HCT116 (cell line): Measurements from ENCODE around the gene SLC6A6. TPM values are rescaled to one million over a fixed set of nuclear protein-coding genes. Genes with fewer than 3 reads are reported as not detected.

ENCODE experiments used
- ATAC-seq: fragments of 200-7000 bp; cut with Tn5 transposase; 2 replicates; pipeline ENCODE4 v1.9.1; 2020; ENCODE audit warnings: mild to moderate bottlenecking, moderate library complexity
- BruUV-seq: library from RNA; stranded (reverse); fragments of 400-500 nt; replicated peaks from 2 replicates; lab custom pipeline; 2021; lab: Mats Ljungman, UMichigan
- CTCF ChIA-PET: fragments of 300-600 bp; sonication (Branson Sonifier 250); formaldehyde crosslinking; loops from one replicate; lab custom pipeline; 2021; ENCODE audit warnings: antibody characterized with exemption; lab: Charles Lee
- POLR2A ChIA-PET: fragments of 300-600, 350-600 bp; sonication (Branson Sonifier 250); formaldehyde crosslinking; loops from one replicate; lab custom pipeline; 2021; ENCODE audit warnings: antibody characterized with exemption; lab: Charles Lee
- RAD21 ChIA-PET, 2 experiments: fragments of 300-600 bp; sonication (Branson Sonifier 250); formaldehyde crosslinking; loops; one replicate each; lab custom pipeline; 2023; ENCODE audit warnings: low total read pairs in 2 of 2; ENCODE audit not compliant: uncharacterized antibody in 2 of 2, unreplicated experiment in 2 of 2, low non-redundant PET in 1 of 2; lab: Charles Lee
- DNase-seq: peaks from one replicate; pipeline ENCODE4 v3.0.0-alpha.2; 2010; ENCODE audit warnings: low read depth, low spot score
- H2AFZ ChIP-seq: fragments of 200-600 bp; shearing (Covaris generic), sonication (generic); 2 replicates; pipeline ENCODE4 v1.6.1; 2017; ENCODE audit warnings: low read depth, mixed run types, mixed read lengths, antibody characterized with exemption, low read length; ENCODE audit not compliant: poor library complexity, severe bottlenecking
- H3K27ac ChIP-seq: 2 replicates; pipeline ENCODE4 v1.5.1; 2012; ENCODE audit warnings: low read depth, low read length
- H3K27me3 ChIP-seq: fragments of 200-600 bp; sonication (generic); 2 replicates; pipeline ENCODE4 v1.6.1; 2016; ENCODE audit warnings: mixed run types, low read length, mixed read lengths; ENCODE audit not compliant: insufficient read depth
- H3K36me3 ChIP-seq, 2 experiments: fragments of 200-500 bp in 1 of 2; fragments of 200-600 bp in 1 of 2; sonication (Bioruptor generic) in 1 of 2; sonication (generic) in 1 of 2; 2 replicates each; pipeline versions ENCODE4 v1.5.1 to v1.6.1; 2014 to 2016; ENCODE audit warnings: low read length in 2 of 2, inconsistent platforms in 1 of 2, mixed read lengths in 1 of 2, mixed run types in 1 of 2; ENCODE audit not compliant: insufficient read depth in 2 of 2, control insufficient read depth in 1 of 2
- H3K4me1 ChIP-seq, 2 experiments: fragments of 200-600 bp in 1 of 2; sonication (generic) in 1 of 2; 2 replicates each; pipeline versions ENCODE4 v1.5.1 to v1.6.1; 2012 to 2017; ENCODE audit warnings: low read length in 2 of 2, inconsistent platforms in 1 of 2, mild to moderate bottlenecking in 1 of 2, mixed read lengths in 1 of 2, mixed run types in 1 of 2, moderate library complexity in 1 of 2; ENCODE audit not compliant: insufficient read depth in 2 of 2, control insufficient read depth in 1 of 2
- H3K4me2 ChIP-seq: fragments of 200-600 bp; sonication (generic); 2 replicates; pipeline ENCODE4 v1.6.1; 2017; ENCODE audit warnings: mixed run types, low read length, mixed read lengths
- H3K4me3 ChIP-seq, 2 experiments: fragments of 200-600 bp in 1 of 2; sonication (generic) in 1 of 2; replicated peaks in 1 of 2; 2 replicates each; pipeline ENCODE4 v1.5.1; 2011 to 2016; ENCODE audit warnings: low read length in 2 of 2, control low read depth in 1 of 2, low read depth in 1 of 2, mild to moderate bottlenecking in 1 of 2, mixed read lengths in 1 of 2, mixed run types in 1 of 2
- H3K79me2 ChIP-seq: fragments of 200-600 bp; sonication (generic); 2 replicates; pipeline ENCODE4 v1.6.1; 2017; ENCODE audit warnings: mild to moderate bottlenecking, mixed run types, low read length, moderate library complexity, mixed read lengths; ENCODE audit not compliant: insufficient read depth
- H3K9ac ChIP-seq: fragments of 200-600 bp; sonication (generic); 2 replicates; pipeline ENCODE4 v1.6.1; 2016; ENCODE audit warnings: low read length, mixed read lengths
- H3K9me2 ChIP-seq: fragments of 200-600 bp; sonication (generic), shearing (Covaris generic); 2 replicates; pipeline ENCODE4 v1.6.1; 2017; ENCODE audit warnings: mixed run types, mild to moderate bottlenecking, moderate library complexity; ENCODE audit not compliant: insufficient read depth
- H3K9me3 ChIP-seq, 2 experiments: fragments of 200-500 bp in 1 of 2; fragments of 200-600 bp in 1 of 2; sonication (Bioruptor generic) in 1 of 2; sonication (generic) in 1 of 2; 2 replicates each; pipeline ENCODE4 v1.6.1; 2014 to 2017; ENCODE audit warnings: low read length in 2 of 2, mixed read lengths in 2 of 2, inconsistent platforms in 1 of 2, low read depth in 1 of 2, mild to moderate bottlenecking in 1 of 2, mixed run types in 1 of 2, moderate library complexity in 1 of 2; ENCODE audit not compliant: control insufficient read depth in 1 of 2, insufficient read depth in 1 of 2
- H4K20me1 ChIP-seq: fragments of 200-600 bp; sonication (generic), shearing (Covaris generic); 2 replicates; pipeline ENCODE4 v1.6.1; 2017; ENCODE audit warnings: mixed run types, mild to moderate bottlenecking, moderate library complexity; ENCODE audit not compliant: insufficient read depth
- CEBPB ChIP-seq: IDR thresholded peaks from 2 replicates; pipeline ENCODE4 v1.6.1; 2012; ENCODE audit warnings: low read depth
- ELF1 ChIP-seq: IDR thresholded peaks from 2 replicates; pipeline ENCODE4 v1.6.1; 2012; ENCODE audit warnings: low read depth, borderline replicate concordance
- EZH2phosphoT487 ChIP-seq: fragments of 200-600 bp; IDR thresholded peaks from 2 replicates; pipeline ENCODE4 v1.6.1; 2018; ENCODE audit warnings: antibody characterized with exemption, borderline replicate concordance
- FOSL1 ChIP-seq: IDR thresholded peaks from 2 replicates; pipeline ENCODE4 v1.6.1; 2012; ENCODE audit warnings: low read depth
- POLR2AphosphoS5 ChIP-seq: IDR thresholded peaks from 2 replicates; pipeline ENCODE4 v1.6.1; 2011; ENCODE audit warnings: mild to moderate bottlenecking, low read depth, low read length, moderate library complexity
- ZBTB33 ChIP-seq: IDR thresholded peaks from 2 replicates; pipeline ENCODE4 v1.6.1; 2011; ENCODE audit warnings: mild to moderate bottlenecking, low read length, moderate library complexity; ENCODE audit not compliant: insufficient replicate concordance; ENCODE audit errors: extremely low read depth
- intact Hi-C: fragments of 100-400 bp; cut with micrococcal nuclease; formaldehyde crosslinking; loops from 2 replicates; pipeline ENCODE4 v1.10.0; 2022
- total RNA-seq: library from RNA; stranded (reverse); gene quantifications from one replicate; pipeline ENCODE4 v1.2.1, GENCODE V29; 2021; ENCODE audit not compliant: unreplicated experiment

SLC6A6 gene
- total RNA-seq, 1 experiment from 2014 or later = 36.3 TPM

- ChIA-PET RAD21 (no interaction called here), CTCF (interaction anchor here (1.4 kb wide), 1 partner anchor 31 kb away, joined by 4 read pairs; no protein-coding TSS in a partner anchor), POLR2A (no interaction called here)
- Histone ChIP-seq H3K4me2 (no peak overlapping the region), H3K9ac (no peak overlapping the region), H3K4me3 (no peak overlapping the region), H3K36me3 (no peaks in the 10 kb centered on the region), H4K20me1 (no peaks in the 10 kb centered on the region), H2AFZ (no peak overlapping the region), H3K27me3 (no peaks in the 10 kb centered on the region), H3K9me3 (no peaks in the 10 kb centered on the region), H3K9me2 (no peaks in the 10 kb centered on the region), H3K79me2 (no peaks in the 10 kb centered on the region), H3K4me1 (peaks cover 0 to under 1% of the 10 kb centered on the region in 2 experiments; a peak in 1 of 4 replicates), H3K27ac (no peak overlapping the region)
- ATAC-seq = no peak
- intact Hi-C loops = no loop called here
- no peak for DNase-seq
- no TSS peak for BruUV-seq
- TF ChIP-seq ELF1 = no peak
- TF ChIP-seq EZH2phosphoT487 = no peak
- no peak for TF ChIP-seq CEBPB
- TF ChIP-seq POLR2AphosphoS5 = no peak
Measured at GRCh38 chr3:14518432-14518802, 116.0 kb downstream of the SLC6A6 start.

GRCh38 chr3:14518893-14519292 is 116.5 kb downstream of the SLC6A6 start:
- POLR2A ChIA-PET = no interaction called here
- no peak for DNase-seq
- no peaks in the 10 kb centered on the region for H3K9me3 ChIP-seq
- TF ChIP-seq EZH2phosphoT487 (no peak), POLR2AphosphoS5 (no peak), FOSL1 (no peak), ZBTB33 (no peak)
- TF ChIP-seq, all 23 proteins: peak for 0
- Histone ChIP-seq H2AFZ (no peak overlapping the region), H3K9me2 (no peaks in the 10 kb centered on the region), H3K36me3 (no peaks in the 10 kb centered on the region), H3K79me2 (no peaks in the 10 kb centered on the region), H4K20me1 (no peaks in the 10 kb centered on the region), H3K4me2 (no peak overlapping the region), H3K27me3 (no peaks in the 10 kb centered on the region), H3K27ac (no peak overlapping the region), H3K4me1 (peaks cover 3 to 5% of the 10 kb centered on the region in 2 experiments; a peak in 3 of 4 replicates), H3K4me3 (no peak overlapping the region), H3K9ac (no peak overlapping the region)
- intact Hi-C loops = no loop called here
- ChIA-PET CTCF (interaction anchor here (1.4 kb wide), 1 partner anchor 31 kb away, joined by 4 read pairs; no protein-coding TSS in a partner anchor), RAD21 (no interaction called here)
- no TSS peak for BruUV-seq
- ATAC-seq = no peak
